ENCODE results near the gene LEPROT. TPM values are rescaled to one million over a fixed set of nuclear protein-coding genes. Genes with fewer than 3 reads are reported as not detected.

Gene LEPROT
- total RNA-seq, 1 donor from 2014 or later = 107 TPM

DNA sequence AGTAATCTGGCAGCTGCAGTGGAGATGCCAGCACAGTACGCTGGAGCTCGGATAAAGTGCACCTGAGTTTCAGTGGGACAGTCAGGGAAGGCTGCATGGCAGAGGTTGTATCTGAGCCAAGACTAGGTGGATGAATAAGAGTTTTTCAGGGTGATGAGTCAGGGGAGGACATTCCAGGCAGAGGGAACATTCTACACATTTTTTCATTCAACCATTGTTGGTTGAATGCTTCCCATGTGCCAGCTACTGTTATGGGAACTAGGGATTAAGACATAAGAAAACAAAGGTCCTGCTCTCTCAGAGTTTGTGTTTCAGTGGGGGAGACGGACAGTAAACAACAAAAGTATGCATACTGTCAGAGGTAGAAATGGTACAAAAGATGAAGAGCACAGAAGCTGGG lies 5.2 kb downstream of the LEPROT start:
- ATAC-seq (no peak), DNase-seq (no peak)
- intact Hi-C loops (cut with DNase I) = no loop called here
- Histone ChIP-seq H3K9me3 (no peaks in the 10 kb centered on the region), H3K4me3 (no peak overlapping the region), H3K27ac (no peak overlapping the region), H3K4me1 (peaks cover 33% of the 10 kb centered on the region), H3K36me3 (peaks cover 38% of the 10 kb centered on the region), H3K27me3 (no peaks in the 10 kb centered on the region)
- TF ChIP-seq, protein P1, sequence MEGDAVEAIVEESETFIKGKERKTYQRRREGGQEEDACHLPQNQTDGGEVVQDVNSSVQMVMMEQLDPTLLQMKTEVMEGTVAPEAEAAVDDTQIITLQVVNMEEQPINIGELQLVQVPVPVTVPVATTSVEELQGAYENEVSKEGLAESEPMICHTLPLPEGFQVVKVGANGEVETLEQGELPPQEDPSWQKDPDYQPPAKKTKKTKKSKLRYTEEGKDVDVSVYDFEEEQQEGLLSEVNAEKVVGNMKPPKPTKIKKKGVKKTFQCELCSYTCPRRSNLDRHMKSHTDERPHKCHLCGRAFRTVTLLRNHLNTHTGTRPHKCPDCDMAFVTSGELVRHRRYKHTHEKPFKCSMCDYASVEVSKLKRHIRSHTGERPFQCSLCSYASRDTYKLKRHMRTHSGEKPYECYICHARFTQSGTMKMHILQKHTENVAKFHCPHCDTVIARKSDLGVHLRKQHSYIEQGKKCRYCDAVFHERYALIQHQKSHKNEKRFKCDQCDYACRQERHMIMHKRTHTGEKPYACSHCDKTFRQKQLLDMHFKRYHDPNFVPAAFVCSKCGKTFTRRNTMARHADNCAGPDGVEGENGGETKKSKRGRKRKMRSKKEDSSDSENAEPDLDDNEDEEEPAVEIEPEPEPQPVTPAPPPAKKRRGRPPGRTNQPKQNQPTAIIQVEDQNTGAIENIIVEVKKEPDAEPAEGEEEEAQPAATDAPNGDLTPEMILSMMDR (IDR thresholded peaks at IDR 0.05) = no peak

DNA sequence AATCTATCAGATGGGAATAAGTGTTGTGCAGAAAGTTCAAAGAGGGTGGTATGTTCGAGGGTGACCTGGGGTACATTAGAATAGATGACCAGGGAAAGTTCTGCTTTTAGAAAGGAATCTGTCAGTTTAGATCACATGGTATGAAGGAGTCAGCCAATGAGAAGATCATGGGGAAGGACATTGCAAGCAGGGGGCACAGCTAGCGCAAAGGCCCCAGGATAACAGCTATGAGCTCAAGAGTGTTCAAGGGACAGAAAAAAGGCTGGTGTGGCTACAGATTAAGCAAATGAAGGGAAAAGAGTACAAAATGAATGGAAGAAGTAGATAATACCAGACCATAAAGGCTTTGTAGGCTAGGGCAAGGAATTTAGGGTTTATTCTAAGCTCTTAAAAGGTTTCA lies 8.6 kb downstream of the LEPROT start:
- intact Hi-C loops (cut with DNase I) = no loop called here
- ATAC-seq = no peak

DNA sequence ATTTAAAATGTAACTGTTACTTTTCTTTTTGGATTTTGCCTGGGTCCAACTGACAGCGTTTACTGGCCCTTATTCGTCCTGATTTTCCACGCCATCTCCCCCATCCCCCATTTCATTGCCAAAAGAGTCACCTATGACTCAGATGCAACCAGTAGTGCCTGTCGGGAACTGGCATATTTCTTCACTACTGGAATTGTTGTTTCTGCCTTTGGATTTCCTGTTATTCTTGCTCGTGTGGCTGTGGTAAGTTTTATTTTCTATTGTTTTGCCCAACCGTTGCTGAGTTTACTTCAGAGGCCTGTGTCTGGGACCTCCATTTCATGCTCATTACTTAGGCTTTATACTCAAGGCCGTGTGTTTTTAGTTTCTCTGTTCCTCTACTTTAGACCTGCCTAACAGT lies 9.3 kb downstream of the LEPROT start:
- H3K4me1 ChIP-seq = peaks cover 12% of the 10 kb centered on the region
- no peaks in the 10 kb centered on the region for H3K27me3 ChIP-seq
- TF ChIP-seq, protein P1 (IDR thresholded peaks at IDR 0.05) = no peak
- H3K36me3 ChIP-seq = peaks cover 71% of the 10 kb centered on the region
- H3K9me3 ChIP-seq = no peaks in the 10 kb centered on the region
- no peak for DNase-seq
- no peak overlapping the region for H3K4me3 ChIP-seq
- peak overlapping the region; percentile 71 for H3K27ac ChIP-seq
- intact Hi-C loops (cut with DNase I) = no loop called here
- ATAC-seq = peak; percentile 47

More for the DNA sequence above, 8.6 kb downstream of the LEPROT start:
- Histone ChIP-seq H3K4me1 (peaks cover 15% of the 10 kb centered on the region), H3K4me3 (no peak overlapping the region), H3K36me3 (peaks cover 63% of the 10 kb centered on the region), H3K9me3 (no peaks in the 10 kb centered on the region), H3K27ac (peak overlapping the region; percentile 71), H3K27me3 (no peaks in the 10 kb centered on the region)
- TF ChIP-seq, protein P1 (IDR thresholded peaks at IDR 0.05) = no peak
- DNase-seq = no peak

DNA sequence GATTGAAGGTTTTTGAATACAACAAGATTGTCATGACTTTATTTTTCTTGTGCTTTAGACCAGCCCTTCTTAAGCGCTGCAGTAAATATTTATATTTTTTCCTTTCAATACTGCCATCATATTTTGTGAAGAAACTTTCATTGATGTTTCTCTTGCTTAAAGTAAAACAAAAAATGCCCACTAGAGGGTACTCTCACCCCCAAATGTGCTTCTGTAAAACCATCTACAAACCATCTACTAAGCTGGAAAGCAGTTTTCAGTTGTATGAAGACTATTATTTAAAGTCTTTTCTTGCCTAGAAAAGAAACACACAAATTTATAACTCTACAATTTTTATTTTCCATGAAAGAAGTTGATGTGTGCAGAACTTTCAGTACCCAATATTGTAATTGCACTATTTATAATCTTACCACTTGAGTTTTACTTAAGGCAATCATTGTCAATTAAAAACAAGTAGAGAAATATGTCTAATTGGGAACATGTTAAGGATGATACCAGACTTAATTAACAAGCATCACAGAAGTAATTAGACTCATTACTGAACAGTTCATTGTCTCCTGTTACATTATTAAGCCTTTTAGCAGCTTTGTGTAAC lies 10.7 kb downstream of the LEPROT start:
- H3K36me3 ChIP-seq = peaks cover 60% of the 10 kb centered on the region

DNA sequence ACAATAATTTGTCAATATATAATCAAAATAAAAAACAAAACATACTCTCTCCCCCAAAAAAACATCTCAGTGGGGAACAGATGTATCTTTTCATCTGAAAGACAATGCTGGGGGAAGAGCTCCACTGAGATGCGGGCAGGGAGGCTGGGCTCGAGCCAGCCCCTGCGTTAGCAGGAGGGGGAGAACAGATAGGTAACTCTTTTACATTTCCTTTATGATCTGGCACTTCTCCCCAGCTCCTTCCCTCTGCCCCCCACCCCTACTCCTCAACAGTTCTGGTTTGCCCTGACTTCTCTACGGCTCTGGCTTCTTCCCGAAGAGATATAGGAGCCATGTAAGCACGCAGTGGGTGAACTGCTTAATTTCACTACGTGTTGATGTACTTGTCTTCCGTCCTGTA lies 12.4 kb downstream of the LEPROT start:
- H3K36me3 ChIP-seq = peaks cover 43% of the 10 kb centered on the region
- intact Hi-C loops (cut with DNase I) = no loop called here

More for the DNA sequence above, 10.7 kb downstream of the LEPROT start:
- Histone ChIP-seq H3K4me3 (no peak overlapping the region), H3K4me1 (peaks cover 7% of the 10 kb centered on the region), H3K27me3 (no peaks in the 10 kb centered on the region), H3K9me3 (no peaks in the 10 kb centered on the region), H3K27ac (peak overlapping the region; percentile 32)
- DNase-seq (no peak), ATAC-seq (peak; percentile 61)
- TF ChIP-seq, protein P1 (IDR thresholded peaks at IDR 0.05) = peak; percentile 62
- intact Hi-C loops (cut with DNase I) = no loop called here

More for the DNA sequence above, 12.4 kb downstream of the LEPROT start:
- Histone ChIP-seq H3K27me3 (no peaks in the 10 kb centered on the region), H3K4me3 (no peak overlapping the region), H3K27ac (no peak overlapping the region), H3K4me1 (peaks cover 7% of the 10 kb centered on the region), H3K9me3 (no peaks in the 10 kb centered on the region)
- no peak for DNase-seq
- no peak for ATAC-seq
- TF ChIP-seq, protein P1 (IDR thresholded peaks at IDR 0.05) = no peak

Data from upper lobe of right lung (tissue), 1 donor.